IMR-90 (cell line): ENCODE measurements around the gene RGP1. TPM values are rescaled to one million over a fixed set of nuclear protein-coding genes. Genes with fewer than 3 reads are reported as not detected.

Experiments used
- ATAC-seq: fragments of 200-7000 bp; cut with Tn5 transposase; 2 replicates; pipeline ENCODE4 v1.9.1; 2020; ENCODE audit warnings: low read depth, mild to moderate bottlenecking, moderate library complexity
- BruUV-seq: library from RNA; stranded (reverse); fragments of 400-500 nt; replicated peaks from 2 replicates; lab custom pipeline; 2021; lab: Mats Ljungman, UMichigan
- CTCF ChIA-PET: fragments of 300-600 bp; formaldehyde crosslinking; extraction: SDS; loops from one replicate; lab custom pipeline; 2021; ENCODE audit warnings: antibody characterized with exemption; lab: Yijun Ruan, JAX
- POLR2A ChIA-PET: fragments of 300-600 bp; sonication (Branson Sonifier 250); formaldehyde crosslinking; loops from one replicate; lab custom pipeline; 2022; ENCODE audit warnings: antibody characterized with exemption; ENCODE audit not compliant: unreplicated experiment; lab: Charles Lee
- DNase-seq: peaks from one replicate; pipeline ENCODE4 v3.0.0; 2013
- H2AFZ ChIP-seq: replicated peaks from 2 replicates; pipeline ENCODE3; 2013; ENCODE audit warnings: low read length, mild to moderate bottlenecking; ENCODE audit not compliant: poor library complexity
- H2AK5ac ChIP-seq: 2 replicates; pipeline ENCODE4 v1.6.1; 2013; ENCODE audit warnings: low read depth, low read length, inconsistent platforms
- H2AK9ac ChIP-seq: replicated peaks from 2 replicates; pipeline ENCODE3; 2013; ENCODE audit warnings: mild to moderate bottlenecking, low read depth, low read length, moderate library complexity; ENCODE audit not compliant: poor library complexity
- H2BK120ac ChIP-seq: 2 replicates; pipeline ENCODE4 v1.6.1; 2013; ENCODE audit warnings: low read depth, low read length, inconsistent platforms
- H2BK15ac ChIP-seq: 3 replicates; pipeline ENCODE4 v1.6.1; 2013; ENCODE audit warnings: low read depth, low read length, inconsistent platforms
- H2BK20ac ChIP-seq: 2 replicates; pipeline ENCODE4 v1.6.1; 2013; ENCODE audit warnings: low read depth, mild to moderate bottlenecking, inconsistent platforms, low read length, moderate library complexity
- H2BK5ac ChIP-seq: 2 replicates; pipeline ENCODE4 v1.6.1; 2013; ENCODE audit warnings: mild to moderate bottlenecking, low read depth, low read length, inconsistent platforms; ENCODE audit not compliant: poor library complexity, severe bottlenecking
- H3K14ac ChIP-seq: replicated peaks from 2 replicates; pipeline ENCODE4 v1.6.1; 2013; ENCODE audit warnings: low read depth, low read length, inconsistent platforms
- H3K18ac ChIP-seq: 2 replicates; pipeline ENCODE4 v1.6.1; 2013; ENCODE audit warnings: low read depth, low read length, control low read depth
- H3K23ac ChIP-seq: 2 replicates; pipeline ENCODE4 v1.6.1; 2013; ENCODE audit warnings: low read depth, low read length, inconsistent platforms
- H3K27ac ChIP-seq: 2 replicates; pipeline ENCODE4 v1.5.1; 2013; ENCODE audit warnings: mild to moderate bottlenecking, control low read depth, low read length; ENCODE audit not compliant: insufficient read depth
- H3K27me3 ChIP-seq: 2 replicates; pipeline ENCODE4 v1.6.1; 2013; ENCODE audit warnings: low read length; ENCODE audit not compliant: control insufficient read depth, insufficient read depth
- H3K36me3 ChIP-seq: 2 replicates; pipeline ENCODE4 v1.6.1; 2013; ENCODE audit warnings: low read length, mixed read lengths; ENCODE audit not compliant: control insufficient read depth, insufficient read depth
- H3K4ac ChIP-seq: 2 replicates; pipeline ENCODE4 v1.6.1; 2013; ENCODE audit warnings: low read depth, low read length, inconsistent platforms
- H3K4me1 ChIP-seq: 2 replicates; pipeline ENCODE4 v1.6.1; 2013; ENCODE audit warnings: low read length, mixed read lengths; ENCODE audit not compliant: control insufficient read depth, insufficient read depth
- H3K4me2 ChIP-seq: 2 replicates; pipeline ENCODE4 v1.6.1; 2013; ENCODE audit warnings: low read depth, mild to moderate bottlenecking, control low read depth, low read length, moderate library complexity
- H3K4me3 ChIP-seq: 2 replicates; pipeline ENCODE4 v1.5.1; 2013; ENCODE audit warnings: low read depth, mild to moderate bottlenecking, control low read depth, low read length, moderate library complexity; ENCODE audit not compliant: insufficient read depth
- H3K56ac ChIP-seq: 2 replicates; pipeline ENCODE4 v1.6.1; 2013; ENCODE audit warnings: low read length, inconsistent platforms; ENCODE audit not compliant: insufficient read depth; ENCODE audit errors: extremely low read depth
- H3K79me1 ChIP-seq, 2 experiments: 2 replicates each; pipeline ENCODE4 v1.6.1; 2013; ENCODE audit warnings: low read length in 2 of 2, inconsistent platforms in 1 of 2, low read depth in 1 of 2
- H3K9ac ChIP-seq: 2 replicates; pipeline ENCODE4 v1.6.1; 2013; ENCODE audit warnings: low read depth, low read length, control low read depth
- H3K9me1 ChIP-seq: 2 replicates; pipeline ENCODE4 v1.6.1; 2013; ENCODE audit warnings: low read length, inconsistent platforms; ENCODE audit not compliant: insufficient read depth
- H3K9me3 ChIP-seq: 2 replicates; pipeline ENCODE4 v1.6.1; 2013; ENCODE audit warnings: low read length; ENCODE audit not compliant: control insufficient read depth, insufficient read depth
- H4K20me1 ChIP-seq: 2 replicates; pipeline ENCODE4 v1.6.1; 2013; ENCODE audit warnings: low read length, inconsistent platforms; ENCODE audit not compliant: insufficient read depth
- H4K5ac ChIP-seq: 2 replicates; pipeline ENCODE4 v1.6.1; 2013; ENCODE audit warnings: mild to moderate bottlenecking, low read depth, low read length, control low read depth
- H4K8ac ChIP-seq, 2 experiments: 2 replicates each; pipeline ENCODE4 v1.6.1; 2013; ENCODE audit warnings: low read depth in 2 of 2, low read length in 2 of 2, control low read depth in 1 of 2, inconsistent platforms in 1 of 2
- H4K91ac ChIP-seq: 2 replicates; pipeline ENCODE4 v1.6.1; 2013; ENCODE audit warnings: low read depth, low read length, inconsistent platforms; ENCODE audit not compliant: insufficient read depth
- MAFK ChIP-seq: IDR thresholded peaks from 2 replicates; pipeline ENCODE4 v1.6.1; 2012; ENCODE audit warnings: low read depth, low read length, improper control_type of control experiment
- RCOR1 ChIP-seq: IDR thresholded peaks from 2 replicates; pipeline ENCODE4 v1.6.1; 2012; ENCODE audit warnings: mild to moderate bottlenecking, low read length, improper control_type of control experiment; ENCODE audit not compliant: insufficient replicate concordance
- SMC3 ChIP-seq: fragments of 150-350 bp; IDR thresholded peaks from 2 replicates; pipeline ENCODE4 v1.6.1; 2016; ENCODE audit warnings: low read depth, mild to moderate bottlenecking, antibody characterized with exemption, low read length, moderate library complexity
- WGBS, 2 experiments: methylation state at CpG; one replicate each; pipeline versions ENCODE4 v1.1.5 to v1.1.7; 2013; ENCODE audit warnings: missing lambda C conversion rate in 2 of 2; ENCODE audit not compliant: insufficient read length in 1 of 2; ENCODE audit errors: extremely low coverage in 2 of 2; 5-methylcytosine and 5-hydroxymethylcytosine counted together
- dilution Hi-C: fragments of 300-500 bp; cut with HindIII; formaldehyde crosslinking; loops from one replicate; pipeline ENCODE4 v1.14.3; 2018; ENCODE audit warnings: low sequenced_read_pairs; ENCODE audit not compliant: unreplicated experiment
- in situ Hi-C: fragments of 300-500 bp; cut with MboI; formaldehyde crosslinking; loops from 3 replicates; pipeline ENCODE4 v1.14.3; 2019; ENCODE audit warnings: low sequenced_read_pairs, inconsistent platforms, mixed read lengths
- intact Hi-C: fragments of 100-400 bp; cut with micrococcal nuclease; formaldehyde crosslinking; loops from 2 replicates; pipeline ENCODE4 v1.10.0; 2022
- polyA plus RNA-seq, 3 experiments: library from polyadenylated mRNA; depleted of rRNA; stranded (reverse); fragments of >200 nt; gene quantifications; 2 replicates each; pipeline ENCODE4 v1.2.3, GENCODE V29; 2012; ENCODE audit warnings: low replicate concordance in 1 of 3
- total RNA-seq: library from RNA; depleted of rRNA; stranded (reverse); fragments of >200 nt; gene quantifications from 2 replicates; pipeline ENCODE4 v1.2.3, GENCODE V29; 2012
- TF ChIP-seq, protein P1 (sequence below): conservative IDR thresholded peaks from 2 replicates; pipeline ENCODE4 v1.5.1; 2012; ENCODE audit warnings: mild to moderate bottlenecking, low read depth, low read length, improper control_type of control experiment

The RGP1 gene
- total and polyA plus RNA-seq, 2 of the 4 experiments (the other 2 are of a cell fraction): 10.2 to 14.3 TPM

DNA sequence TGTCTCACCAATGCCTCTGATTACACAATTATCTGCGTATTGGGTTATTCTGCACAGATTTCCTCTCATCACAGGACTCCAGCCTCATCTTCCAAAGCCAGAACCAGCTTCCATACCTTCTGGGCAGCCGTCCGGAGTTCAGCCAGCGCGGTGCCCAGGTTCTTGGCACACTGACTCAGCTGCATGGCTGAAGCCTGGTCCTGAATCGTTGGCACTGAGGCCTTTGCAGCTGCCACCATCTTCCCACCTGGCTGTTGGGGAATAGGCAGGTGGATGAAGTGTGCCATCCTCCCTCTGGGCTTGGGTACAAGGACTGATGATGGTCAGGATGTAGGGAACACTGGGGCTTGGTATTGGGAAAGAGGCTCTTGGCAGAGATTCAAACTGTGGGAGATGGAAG lies 35.0 kb upstream of the RGP1 start:
- H4K91ac ChIP-seq: no peak overlapping the region
- no peak overlapping the region for H2AFZ ChIP-seq
- H2AK9ac ChIP-seq: no peak overlapping the region
- dilution Hi-C loops (no loop called here), intact Hi-C loops (no loop called here), in situ Hi-C loops (no loop called here)
- no peak overlapping the region for H3K23ac ChIP-seq
- H3K4me3 ChIP-seq: no peak overlapping the region
- no peak overlapping the region for H2BK15ac ChIP-seq
- no peak overlapping the region for H2BK20ac ChIP-seq
- no peak overlapping the region for H2BK5ac ChIP-seq
- no peak overlapping the region for H3K56ac ChIP-seq
- no peak overlapping the region for H3K4ac ChIP-seq
- no peak for ATAC-seq
- CTCF ChIA-PET: interaction anchor here (0.7 kb wide), 1 partner anchor 53 kb away, joined by 3 read pairs; no protein-coding TSS in a partner anchor
- no peak for TF ChIP-seq SMC3
- TF ChIP-seq RCOR1: no peak
- TF ChIP-seq, protein P1, sequence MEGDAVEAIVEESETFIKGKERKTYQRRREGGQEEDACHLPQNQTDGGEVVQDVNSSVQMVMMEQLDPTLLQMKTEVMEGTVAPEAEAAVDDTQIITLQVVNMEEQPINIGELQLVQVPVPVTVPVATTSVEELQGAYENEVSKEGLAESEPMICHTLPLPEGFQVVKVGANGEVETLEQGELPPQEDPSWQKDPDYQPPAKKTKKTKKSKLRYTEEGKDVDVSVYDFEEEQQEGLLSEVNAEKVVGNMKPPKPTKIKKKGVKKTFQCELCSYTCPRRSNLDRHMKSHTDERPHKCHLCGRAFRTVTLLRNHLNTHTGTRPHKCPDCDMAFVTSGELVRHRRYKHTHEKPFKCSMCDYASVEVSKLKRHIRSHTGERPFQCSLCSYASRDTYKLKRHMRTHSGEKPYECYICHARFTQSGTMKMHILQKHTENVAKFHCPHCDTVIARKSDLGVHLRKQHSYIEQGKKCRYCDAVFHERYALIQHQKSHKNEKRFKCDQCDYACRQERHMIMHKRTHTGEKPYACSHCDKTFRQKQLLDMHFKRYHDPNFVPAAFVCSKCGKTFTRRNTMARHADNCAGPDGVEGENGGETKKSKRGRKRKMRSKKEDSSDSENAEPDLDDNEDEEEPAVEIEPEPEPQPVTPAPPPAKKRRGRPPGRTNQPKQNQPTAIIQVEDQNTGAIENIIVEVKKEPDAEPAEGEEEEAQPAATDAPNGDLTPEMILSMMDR: no peak
- no peak for TF ChIP-seq MAFK
- no peaks in the 10 kb centered on the region for H3K27me3 ChIP-seq
- H3K9me3 ChIP-seq: no peaks in the 10 kb centered on the region
- no peaks in the 10 kb centered on the region for H3K4me1 ChIP-seq
- H3K27ac ChIP-seq: no peak overlapping the region
- H3K18ac ChIP-seq: no peak overlapping the region
- no peak overlapping the region for H4K5ac ChIP-seq
- peaks cover 86% of the 10 kb centered on the region for H3K36me3 ChIP-seq
- peaks cover 30 to 70% of the 10 kb centered on the region in 2 experiments; a peak in 3 of 4 replicates for H3K79me1 ChIP-seq
- POLR2A ChIA-PET: interaction anchor here (1.0 kb wide), 1 partner anchor 23 kb away, joined by 4 read pairs; no protein-coding TSS in a partner anchor
- H3K9ac ChIP-seq: no peak overlapping the region
- WGBS, 2 experiments: 100% methylated on average over 2 of the region's 6 CpGs; no CpG with 5 or more reads in 1 of the 2 experiments
- peaks cover 35% of the 10 kb centered on the region for H4K20me1 ChIP-seq
- no peaks in the 10 kb centered on the region; the same call in 1 of the 2 replicates for H3K9me1 ChIP-seq
- no peak overlapping the region for H3K4me2 ChIP-seq
- H2AK5ac ChIP-seq: no peak overlapping the region
- no TSS peak for BruUV-seq
- no peak overlapping the region for H2BK120ac ChIP-seq
- H3K14ac ChIP-seq: no peak overlapping the region
- DNase-seq: no peak
- no peak overlapping the region for H4K8ac ChIP-seq
